Measurements from ENCODE around the gene ICA1.

Gene ICA1

GRCh38 chr7:8227261-8227660 lies 34.7 kb downstream of the ICA1 start:
- DNase-seq (ENCODE audit: low spot score): no peak

DNA sequence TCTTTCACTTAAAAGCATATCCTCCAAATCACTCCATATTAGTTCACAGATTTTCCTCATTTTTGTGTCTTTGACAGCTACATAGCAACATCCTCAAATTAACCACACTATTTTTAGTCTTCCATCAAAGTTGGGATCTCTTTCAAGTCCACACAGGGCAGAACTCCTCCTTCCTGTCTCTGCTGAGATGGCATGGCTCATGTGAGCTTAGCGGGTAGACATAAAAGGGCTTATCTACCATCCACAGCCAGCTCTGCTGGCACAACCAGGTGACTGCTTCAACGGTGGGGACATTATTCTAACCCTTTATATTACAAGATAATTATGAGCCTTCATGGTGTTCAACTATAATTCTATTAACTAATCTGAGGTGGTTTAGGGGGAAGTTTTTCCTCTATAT lies 35.5 kb downstream of the ICA1 start:
- no peak for DNase-seq (ENCODE audit: low spot score)

- DNase-seq (ENCODE audit: low spot score): no peak
Measured at GRCh38 chr7:8221567-8221966, 40.4 kb downstream of the ICA1 start.

DNA sequence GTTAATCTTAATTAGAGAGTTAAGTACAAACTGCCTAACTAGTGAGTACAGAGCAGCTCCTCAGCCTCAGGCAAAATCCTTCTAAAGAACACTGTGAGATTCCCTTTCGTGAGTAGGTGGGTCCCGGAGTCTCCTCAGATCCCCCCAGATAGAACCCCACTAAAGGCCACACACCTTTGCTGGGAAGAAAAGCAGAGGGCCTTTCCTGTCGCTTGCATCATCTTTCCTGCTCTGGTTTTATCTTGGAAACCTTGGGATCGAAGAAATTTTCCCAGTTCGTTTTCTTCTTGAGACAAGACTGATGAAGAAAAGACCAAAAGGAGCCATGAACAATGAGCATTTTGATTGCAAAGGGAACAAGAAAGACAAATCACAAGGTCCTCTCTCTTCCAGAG lies 40.9 kb downstream of the ICA1 start:
- DNase-seq (ENCODE audit: low spot score): no peak

DNA sequence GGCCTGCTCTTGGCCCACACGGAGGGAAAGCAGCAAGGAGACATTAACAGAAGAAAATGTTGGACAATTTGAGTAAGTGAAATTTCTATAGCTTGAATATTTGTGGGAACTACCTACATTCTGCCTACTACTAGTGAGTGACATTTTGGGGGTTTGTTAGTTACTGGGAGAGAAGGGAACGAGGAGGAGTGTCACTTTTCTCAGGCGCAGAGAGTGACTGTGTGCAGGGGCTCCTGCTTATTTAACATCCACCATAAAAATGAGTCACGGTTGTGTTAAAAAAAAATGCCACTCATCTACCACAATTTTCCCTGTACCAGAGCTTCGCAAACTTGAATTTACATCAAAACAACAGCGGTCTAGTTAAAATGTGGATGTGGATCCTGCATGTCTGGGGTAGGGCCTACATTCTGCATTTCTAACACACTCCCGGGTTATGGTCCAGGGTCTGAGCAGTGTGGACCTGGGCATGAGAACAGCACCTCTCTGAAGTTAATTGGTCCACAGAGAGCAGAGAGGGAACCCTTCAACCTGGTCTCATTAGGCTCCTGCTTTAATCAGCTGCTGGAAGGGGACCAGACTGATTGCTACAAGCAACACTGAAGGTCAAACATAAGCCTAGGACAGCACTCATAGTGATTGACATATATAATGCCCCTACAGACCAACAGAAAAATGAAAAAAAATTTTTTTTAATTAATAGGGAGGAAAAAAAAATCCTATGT lies 41.4 kb downstream of the ICA1 start:
- no peak for DNase-seq (ENCODE audit: low spot score)

GRCh38 chr7:8217200-8218068 lies 44.5 kb downstream of the ICA1 start:
- peak; percentile 56 for DNase-seq (ENCODE audit: low spot score)

DNA sequence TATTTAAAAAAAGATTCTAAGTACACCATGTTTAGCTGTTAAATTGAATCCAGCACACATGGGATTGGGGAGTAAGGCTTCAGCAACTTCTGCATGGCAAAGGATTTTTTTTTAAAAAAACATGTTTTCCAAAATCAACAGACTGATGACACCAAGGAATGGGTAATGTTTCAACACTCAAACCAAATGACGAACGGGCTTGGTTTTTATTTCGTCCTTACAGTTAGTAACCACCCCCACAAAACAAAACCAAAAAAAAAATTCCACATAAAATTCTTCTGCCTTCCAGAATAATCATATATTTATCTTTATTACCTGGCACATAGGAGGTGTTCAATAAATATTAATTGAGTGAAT lies 45.7 kb downstream of the ICA1 start:
- no peak for DNase-seq (ENCODE audit: low spot score)

DNA sequence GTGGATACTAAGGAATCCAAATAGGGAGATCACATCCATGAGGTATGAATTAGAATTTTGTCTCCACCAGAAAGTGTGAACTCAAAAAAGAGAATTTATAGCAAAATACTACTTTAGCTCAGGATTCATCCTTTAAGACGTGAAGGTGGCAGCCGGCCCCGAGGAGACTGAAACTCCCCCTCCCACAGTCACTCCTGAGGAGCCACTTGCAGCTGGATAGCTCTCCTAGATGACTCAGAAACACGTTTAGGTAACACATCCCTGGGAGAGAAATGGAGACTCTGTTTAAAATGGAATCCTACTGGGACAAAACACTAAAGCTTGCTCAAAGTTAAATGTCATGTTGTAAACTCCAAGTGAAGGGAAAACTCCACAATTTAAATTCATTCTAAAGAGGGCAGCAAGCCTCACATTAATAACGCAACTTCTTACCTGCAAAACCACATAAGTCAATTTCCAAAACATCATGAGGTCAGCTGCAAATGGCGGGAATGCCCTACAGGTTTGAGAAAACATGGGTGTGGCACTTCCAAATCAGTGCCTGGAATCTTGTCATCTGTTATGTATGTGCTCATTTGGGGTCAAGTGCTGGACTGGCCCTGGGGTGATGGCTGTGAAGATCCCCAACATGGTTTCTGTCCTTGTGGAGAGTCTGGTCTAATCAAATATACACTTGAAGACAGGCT lies 46.2 kb downstream of the ICA1 start:
- DNase-seq (ENCODE audit: low spot score): no peak

GRCh38 chr7:8214244-8214824 lies 47.6 kb downstream of the ICA1 start:
- DNase-seq (ENCODE audit: low spot score): no peak

DNA sequence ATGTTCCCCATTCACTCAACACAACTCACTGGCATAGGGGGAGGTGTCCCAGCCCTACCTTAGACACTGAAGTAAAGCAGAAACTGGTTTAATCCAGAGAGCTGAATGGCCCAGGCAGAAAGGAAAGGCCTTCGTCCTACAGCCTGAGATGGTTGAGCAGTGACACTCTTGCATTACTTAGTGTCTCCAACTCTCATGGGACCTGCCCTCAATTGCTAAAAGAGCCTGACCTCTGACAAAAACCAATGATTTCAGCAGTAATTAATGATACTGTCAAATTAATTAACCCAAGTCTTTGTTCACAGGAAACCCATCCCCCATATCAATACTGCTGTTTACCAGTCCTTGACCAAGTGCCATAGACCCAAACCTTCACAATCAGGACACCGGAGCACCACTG lies 48.6 kb downstream of the ICA1 start:
- no peak for DNase-seq (ENCODE audit: low spot score)

GRCh38 chr7:8212638-8213037 lies 49.3 kb downstream of the ICA1 start:
- DNase-seq (ENCODE audit: low spot score): no peak

- no peak for DNase-seq (ENCODE audit: low spot score)
Measured at GRCh38 chr7:8211725-8212096, 50.3 kb downstream of the ICA1 start.

DNA sequence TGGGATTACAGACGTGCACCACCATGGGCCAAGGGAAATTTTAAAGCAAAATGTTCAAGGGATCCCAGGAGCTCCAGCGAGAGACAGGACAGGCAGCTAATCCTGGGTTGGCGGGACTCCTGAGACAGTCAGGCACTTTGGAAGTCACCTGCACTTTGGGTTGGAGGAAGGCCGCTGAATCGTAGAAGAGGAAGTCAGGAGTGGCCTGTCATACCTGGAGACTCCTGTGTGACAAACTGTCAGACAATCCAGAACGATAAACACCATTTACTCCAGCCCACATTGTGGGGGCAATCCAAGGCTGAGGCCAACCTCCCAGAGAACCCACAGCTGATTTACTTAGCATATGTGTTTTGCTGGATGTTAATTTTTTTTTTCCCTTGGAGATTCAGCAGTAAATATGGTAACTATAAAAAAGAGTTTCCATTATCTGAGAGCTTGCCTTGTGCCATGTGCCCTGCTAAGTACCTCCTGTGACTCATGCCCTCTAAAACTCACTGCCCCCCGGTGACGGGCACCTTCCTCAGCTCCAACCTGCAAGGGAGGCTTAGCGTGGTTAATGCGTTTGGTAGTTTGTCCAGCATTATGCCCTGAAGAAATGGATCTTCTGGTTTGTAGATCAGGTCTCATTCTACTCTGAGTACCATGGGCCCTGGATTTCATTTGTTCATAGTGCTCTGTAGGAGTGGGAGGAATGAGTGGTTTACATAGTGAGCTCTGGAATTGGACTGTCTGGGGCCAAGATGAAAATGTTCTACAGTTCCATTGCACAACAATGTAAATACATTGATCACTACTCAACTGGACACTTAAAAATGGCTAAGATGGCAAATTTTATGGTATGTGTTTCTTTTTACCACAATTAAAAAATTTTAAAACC lies 50.9 kb downstream of the ICA1 start:
- DNase-seq (ENCODE audit: low spot score): no peak

DNA sequence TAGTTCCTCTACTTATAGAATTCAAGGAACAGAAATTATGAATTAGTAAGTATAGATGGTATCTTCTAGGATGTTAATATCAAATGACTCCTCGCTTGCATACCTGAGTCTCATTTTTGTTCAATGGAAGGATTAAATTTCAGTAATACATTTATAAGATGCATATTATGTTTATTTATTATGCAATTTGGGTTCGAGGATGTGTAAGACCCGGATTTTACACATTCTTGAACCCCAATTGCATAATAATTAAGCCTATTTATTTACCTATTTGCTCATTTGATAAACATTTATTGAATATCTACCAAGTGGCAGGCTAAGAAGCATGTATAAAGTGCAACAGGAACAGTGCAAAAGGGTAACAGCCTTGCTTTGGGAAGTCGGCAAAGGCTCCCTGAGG lies 52.6 kb downstream of the ICA1 start:
- no peak for DNase-seq (ENCODE audit: low spot score)

- DNase-seq (ENCODE audit: low spot score): no peak
Measured at GRCh38 chr7:8208816-8209215, 53.2 kb downstream of the ICA1 start.

DNA sequence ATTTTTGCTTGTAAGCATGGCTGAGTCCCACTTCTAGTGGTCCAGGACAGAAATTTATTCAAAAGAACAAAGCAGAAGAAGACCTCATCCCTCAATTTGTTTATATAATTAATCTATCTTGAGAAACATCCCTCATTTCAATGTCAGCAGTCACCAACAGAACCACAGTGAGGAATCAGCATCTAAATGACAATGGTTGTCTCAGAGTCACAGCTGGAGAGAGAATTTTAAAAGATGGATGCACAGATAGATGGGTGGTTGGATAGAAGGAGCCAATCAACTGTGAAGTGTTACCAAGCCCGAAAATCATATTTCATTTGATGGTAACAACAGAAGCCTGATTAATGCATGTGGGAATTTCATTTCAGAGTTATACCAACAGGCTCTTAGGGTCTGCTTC lies 55.0 kb downstream of the ICA1 start:
- no peak for DNase-seq (ENCODE audit: low spot score)

GRCh38 chr7:8205537-8205936 lies 56.4 kb downstream of the ICA1 start:
- no peak for DNase-seq (ENCODE audit: low spot score)

- DNase-seq (ENCODE audit: low spot score): no peak
Measured at GRCh38 chr7:8205031-8205387, 57.0 kb downstream of the ICA1 start.

DNA sequence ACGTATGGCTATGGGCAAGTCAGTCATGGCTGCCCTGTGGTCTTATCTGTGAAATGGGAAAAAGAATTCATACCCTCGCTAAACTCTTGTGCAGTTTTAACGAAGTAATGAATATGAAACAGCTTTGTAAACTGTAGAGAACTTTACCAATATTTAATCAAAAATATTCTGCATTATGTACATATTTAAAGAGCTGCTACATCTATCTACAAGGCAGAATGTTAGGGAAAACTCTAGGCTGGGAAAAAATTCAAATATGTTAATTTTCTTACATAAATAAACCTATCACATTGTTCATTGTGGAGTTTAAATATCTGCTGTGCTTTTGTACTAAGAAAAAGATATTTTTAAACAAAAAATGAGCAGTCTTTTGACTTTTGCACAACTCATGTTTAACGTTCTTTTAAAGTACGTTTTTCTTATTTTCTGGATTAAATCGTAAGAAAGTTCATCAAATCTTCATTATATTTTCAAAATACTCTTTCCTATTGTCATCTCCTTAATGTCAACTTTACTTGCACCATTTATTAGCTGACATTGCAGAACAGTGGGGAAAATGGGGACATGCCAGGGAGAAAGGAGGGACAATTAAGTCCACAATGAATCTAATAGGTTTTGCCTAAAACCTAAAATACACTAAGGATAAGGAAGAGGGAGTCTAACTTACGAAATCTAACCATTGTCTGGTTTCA lies 57.5 kb downstream of the ICA1 start:
- no peak for DNase-seq (ENCODE audit: low spot score)

DNA sequence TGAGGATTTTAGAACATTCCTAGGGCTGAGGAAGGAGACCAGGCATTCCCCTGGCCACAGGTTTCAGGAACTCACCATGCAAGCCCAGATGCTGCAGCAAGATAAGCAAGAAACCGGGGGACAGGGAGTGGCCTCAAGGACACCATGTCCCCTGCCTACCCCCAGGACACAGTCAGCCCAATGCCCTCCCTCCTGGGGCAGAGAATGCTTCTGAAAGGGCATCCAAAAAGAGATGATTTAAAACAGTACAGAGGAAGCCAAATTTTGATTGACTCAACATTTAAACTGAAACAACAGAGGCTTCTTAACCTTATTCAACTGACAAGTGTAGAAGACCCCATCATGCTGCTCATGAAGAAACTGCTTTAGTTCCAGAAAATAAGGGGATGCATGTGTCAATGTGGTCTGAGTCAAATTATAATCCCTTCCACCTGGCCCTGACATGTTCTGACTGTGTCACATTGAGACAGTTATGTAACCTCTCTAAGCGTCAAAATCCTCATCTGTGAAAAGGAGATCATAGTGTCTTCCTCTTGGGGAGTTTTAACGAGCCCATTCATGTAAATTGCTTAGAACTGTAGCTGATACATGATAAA lies 60.0 kb downstream of the ICA1 start:
- no peak for DNase-seq (ENCODE audit: low spot score)

DNA sequence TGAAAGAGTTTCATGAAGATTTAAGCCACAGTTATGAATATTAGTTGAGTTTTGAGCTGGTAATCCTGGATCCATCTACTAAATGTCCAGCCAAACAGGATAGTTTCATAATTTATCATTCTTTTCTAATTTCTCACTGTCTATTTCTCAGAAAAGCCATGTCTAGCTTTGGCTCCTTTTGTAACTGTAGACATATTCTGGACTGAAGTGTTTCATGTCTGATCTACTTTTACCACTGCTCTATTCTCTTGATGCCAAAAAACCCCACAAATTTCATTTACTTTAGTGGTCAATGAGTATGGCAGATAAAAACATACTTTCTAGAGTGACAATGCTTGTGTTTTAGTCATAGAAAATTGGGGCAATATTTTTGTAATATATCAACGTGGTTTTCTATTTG lies 61.2 kb downstream of the ICA1 start:
- no peak for DNase-seq (ENCODE audit: low spot score)
